ENCODE data around the gene NKX2-1.
"Not testable (repeated sequence)": the region's sequence is repeated elsewhere in the genome, so short reads cannot be mapped to it uniquely, and the experiment has no call there.

The NKX2-1 gene

GRCh38 chr14:36505181-36505815 is 14.7 kb downstream of the NKX2-1 start:
- no peak for DNase-seq

- DNase-seq: no peak
Observed at GRCh38 chr14:36504771-36505175, 15.3 kb downstream of the NKX2-1 start.

- no peak for DNase-seq
Observed at GRCh38 chr14:36503771-36504741, 16.0 kb downstream of the NKX2-1 start.

- no peak for DNase-seq
Observed at GRCh38 chr14:36502558-36503508, 17.2 kb downstream of the NKX2-1 start.

- no peak for DNase-seq
Observed at GRCh38 chr14:36498938-36499337, 21.1 kb downstream of the NKX2-1 start.

GRCh38 chr14:36496346-36496745 is 23.7 kb downstream of the NKX2-1 start:
- DNase-seq: no peak

- DNase-seq: no peak
Observed at GRCh38 chr14:36495666-36496065, 24.4 kb downstream of the NKX2-1 start.

GRCh38 chr14:36493761-36494160 is 26.3 kb downstream of the NKX2-1 start:
- no peak for DNase-seq

GRCh38 chr14:36485773-36486172 is 34.3 kb downstream of the NKX2-1 start:
- DNase-seq: no peak

- no peak for DNase-seq
Observed at GRCh38 chr14:36479344-36479743, 40.7 kb downstream of the NKX2-1 start.

GRCh38 chr14:36478782-36479181 is 41.2 kb downstream of the NKX2-1 start:
- DNase-seq: no peak

GRCh38 chr14:36477266-36477665 is 42.8 kb downstream of the NKX2-1 start:
- DNase-seq: no peak

GRCh38 chr14:36476061-36476460 is 44.0 kb downstream of the NKX2-1 start:
- DNase-seq: not testable (repeated sequence)

- DNase-seq: no peak
Observed at GRCh38 chr14:36474593-36474992, 45.4 kb downstream of the NKX2-1 start.

GRCh38 chr14:36471431-36471830 is 48.6 kb downstream of the NKX2-1 start:
- no peak for DNase-seq

GRCh38 chr14:36467332-36467731 is 52.7 kb downstream of the NKX2-1 start:
- no peak for DNase-seq

Measured in cortex of kidney (tissue), 1 donor.